SU-DHL-6 (cell line): ENCODE results near the gene ADAMTS4.

ENCODE experiments used
- H2AFZ ChIP-seq: fragments of 200-600 bp; sonication (generic); 2 replicates; pipeline ENCODE4 v1.6.1; 2014; ENCODE audit warnings: low read depth, mild to moderate bottlenecking, moderate library complexity, mixed read lengths, antibody characterized with exemption, low read length; ENCODE audit not compliant: severe bottlenecking
- H3F3A ChIP-seq: fragments of 200-600 bp; shearing (Covaris generic); 2 replicates; pipeline ENCODE4 v1.6.0; 2016; ENCODE audit warnings: antibody characterized with exemption, mild to moderate bottlenecking; ENCODE audit not compliant: insufficient read depth
- H3K27ac ChIP-seq: fragments of 200-600 bp; sonication (generic); 2 replicates; pipeline ENCODE4 v1.5.1; 2016; ENCODE audit warnings: low read depth, mild to moderate bottlenecking, low read length, moderate library complexity, mixed read lengths
- H3K27me3 ChIP-seq: fragments of 200-600 bp; sonication (generic), shearing (Covaris generic); 2 replicates; pipeline ENCODE4 v1.6.0; 2014; ENCODE audit warnings: mild to moderate bottlenecking, low read length
- H3K36me3 ChIP-seq: fragments of 200-600 bp; sonication (generic); 2 replicates; pipeline ENCODE4 v1.6.1; 2014; ENCODE audit warnings: mild to moderate bottlenecking, low read length, mixed read lengths
- H3K4me2 ChIP-seq: fragments of 300-600, 200-600 bp; shearing (Covaris generic), sonication (generic); 2 replicates; pipeline ENCODE4 v1.6.0; 2014; ENCODE audit warnings: low read length, low read depth, mild to moderate bottlenecking; ENCODE audit not compliant: poor library complexity, severe bottlenecking
- H3K4me3 ChIP-seq: fragments of 200-600 bp; sonication (generic); 2 replicates; pipeline ENCODE4 v1.5.1; 2014; ENCODE audit warnings: antibody characterized with exemption, low read length, mild to moderate bottlenecking, mixed read lengths; ENCODE audit not compliant: insufficient read depth, poor library complexity, severe bottlenecking
- H3K79me2 ChIP-seq: fragments of 200-600 bp; sonication (generic); 2 replicates; pipeline ENCODE4 v1.6.1; 2014; ENCODE audit warnings: mild to moderate bottlenecking, low read length, moderate library complexity; ENCODE audit not compliant: insufficient read depth
- H3K9ac ChIP-seq: fragments of 200-600 bp; sonication (generic); 2 replicates; pipeline ENCODE4 v1.7.0; 2014; ENCODE audit warnings: mild to moderate bottlenecking, low read length
- H3K9me2 ChIP-seq: fragments of 200-600 bp; sonication (generic); replicated peaks from 2 replicates; pipeline ENCODE4 v1.6.1; 2014; ENCODE audit warnings: low read length; ENCODE audit not compliant: insufficient read depth
- H3K9me3 ChIP-seq: fragments of 200-600 bp; sonication (generic); 2 replicates; pipeline ENCODE4 v1.6.1; 2014; ENCODE audit warnings: low read length, mixed read lengths; ENCODE audit not compliant: insufficient read depth
- H4K20me1 ChIP-seq: fragments of 200-600 bp; sonication (generic); 2 replicates; pipeline ENCODE4 v1.6.1; 2014; ENCODE audit warnings: low read depth, mild to moderate bottlenecking, antibody characterized with exemption, low read length, moderate library complexity, mixed read lengths
- EZH2phosphoT487 ChIP-seq: fragments of 200-600 bp; sonication (generic), shearing (Covaris generic); conservative IDR thresholded peaks from 2 replicates; pipeline ENCODE4 v1.6.1; 2018; ENCODE audit warnings: mild to moderate bottlenecking, antibody characterized with exemption, low read length, moderate library complexity, mixed read lengths
- TF ChIP-seq, protein P1 (sequence below): fragments of 200-600 bp; sonication (generic); IDR thresholded peaks from one replicate; pipeline ENCODE4 v1.5.1; 2017; ENCODE audit warnings: antibody characterized with exemption, mild to moderate bottlenecking, low read length, moderate library complexity; ENCODE audit not compliant: insufficient read depth, poor library complexity, severe bottlenecking

Gene ADAMTS4

DNA sequence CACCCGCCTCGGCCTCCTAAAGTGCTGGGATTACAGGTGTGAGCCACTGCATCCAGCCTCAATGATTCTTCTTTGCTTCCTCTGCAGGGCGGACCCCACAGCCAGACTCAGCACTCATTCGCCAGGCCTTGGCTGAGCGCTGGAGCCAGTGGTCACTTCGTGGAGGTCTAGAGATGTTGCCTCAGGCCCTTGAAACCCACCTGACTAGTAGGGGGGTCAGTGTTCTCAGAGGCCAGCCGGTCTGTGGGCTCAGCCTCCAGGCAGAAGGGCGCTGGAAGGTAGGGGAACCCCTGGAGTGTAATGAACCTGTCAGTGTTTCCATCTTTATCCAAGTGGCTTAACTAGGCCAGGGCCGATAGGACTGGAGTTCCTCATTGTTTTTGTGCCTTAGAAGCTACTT is 29.9 kb downstream of the ADAMTS4 start:
- H3K27me3 ChIP-seq, result no peaks in the 10 kb centered on the region
- no peak overlapping the region for H3K4me2 ChIP-seq
- H3K4me3 ChIP-seq, result no peak overlapping the region
- H3K9me2 ChIP-seq, result no peaks in the 10 kb centered on the region
- 0 out of 2 replicates have a peak, but pooled peaks cover 8% of the 10 kb centered on the region for H3F3A ChIP-seq
- H2AFZ ChIP-seq, result no peak overlapping the region
- H3K9ac ChIP-seq, result no peak overlapping the region
- no peak overlapping the region for H3K27ac ChIP-seq
- no peaks in the 10 kb centered on the region for H3K36me3 ChIP-seq
- H4K20me1 ChIP-seq, result no peaks in the 10 kb centered on the region
- no peak for TF ChIP-seq EZH2phosphoT487
- TF ChIP-seq, protein P1, sequence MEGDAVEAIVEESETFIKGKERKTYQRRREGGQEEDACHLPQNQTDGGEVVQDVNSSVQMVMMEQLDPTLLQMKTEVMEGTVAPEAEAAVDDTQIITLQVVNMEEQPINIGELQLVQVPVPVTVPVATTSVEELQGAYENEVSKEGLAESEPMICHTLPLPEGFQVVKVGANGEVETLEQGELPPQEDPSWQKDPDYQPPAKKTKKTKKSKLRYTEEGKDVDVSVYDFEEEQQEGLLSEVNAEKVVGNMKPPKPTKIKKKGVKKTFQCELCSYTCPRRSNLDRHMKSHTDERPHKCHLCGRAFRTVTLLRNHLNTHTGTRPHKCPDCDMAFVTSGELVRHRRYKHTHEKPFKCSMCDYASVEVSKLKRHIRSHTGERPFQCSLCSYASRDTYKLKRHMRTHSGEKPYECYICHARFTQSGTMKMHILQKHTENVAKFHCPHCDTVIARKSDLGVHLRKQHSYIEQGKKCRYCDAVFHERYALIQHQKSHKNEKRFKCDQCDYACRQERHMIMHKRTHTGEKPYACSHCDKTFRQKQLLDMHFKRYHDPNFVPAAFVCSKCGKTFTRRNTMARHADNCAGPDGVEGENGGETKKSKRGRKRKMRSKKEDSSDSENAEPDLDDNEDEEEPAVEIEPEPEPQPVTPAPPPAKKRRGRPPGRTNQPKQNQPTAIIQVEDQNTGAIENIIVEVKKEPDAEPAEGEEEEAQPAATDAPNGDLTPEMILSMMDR, result no peak
- H3K79me2 ChIP-seq, result no peaks in the 10 kb centered on the region; the same call in 1 of the 2 replicates
- H3K9me3 ChIP-seq, result no peaks in the 10 kb centered on the region

- Histone ChIP-seq H4K20me1 (no peaks in the 10 kb centered on the region), H3K79me2 (no peaks in the 10 kb centered on the region; the same call in 1 of the 2 replicates), H2AFZ (peak overlapping the region; percentile 69), H3K36me3 (no peaks in the 10 kb centered on the region), H3K9ac (peak overlapping the region; percentile 81), H3F3A (0 out of 2 replicates have a peak, but pooled peaks cover 8% of the 10 kb centered on the region), H3K27me3 (no peaks in the 10 kb centered on the region), H3K4me2 (peak overlapping the region; percentile 93), H3K9me2 (no peaks in the 10 kb centered on the region), H3K27ac (peak overlapping the region; percentile 42), H3K9me3 (no peaks in the 10 kb centered on the region), H3K4me3 (peak overlapping the region; percentile 78)
- no peak for TF ChIP-seq EZH2phosphoT487
- TF ChIP-seq, protein P1, result no peak
Observed at GRCh38 chr1:161166669-161167548, 31.9 kb downstream of the ADAMTS4 start.

- Histone ChIP-seq H3K9ac (peak within 1 kb of the TSS; percentile 81), H2AFZ (peak within 1 kb of the TSS; percentile 69), H3K27ac (peak within 1 kb of the TSS; percentile 42), H3K4me3 (peak within 1 kb of the TSS; percentile 78), H3F3A (0 out of 2 replicates have a peak, but pooled peaks cover 8% of the 10 kb centered on the region), H3K27me3 (no peaks in the 10 kb centered on the region), H3K4me2 (peak within 1 kb of the TSS; percentile 93), H3K9me3 (no peaks in the 10 kb centered on the region), H4K20me1 (no peaks in the 10 kb centered on the region), H3K36me3 (no peaks in the 10 kb centered on the region), H3K79me2 (no peaks in the 10 kb centered on the region; the same call in 1 of the 2 replicates), H3K9me2 (no peaks in the 10 kb centered on the region)
- TF ChIP-seq, protein P1, result peak; percentile 83
- TF ChIP-seq EZH2phosphoT487, result no peak
Observed at GRCh38 chr1:161165742-161166668, 32.8 kb downstream of the ADAMTS4 start, which contains the start of gene PPOX. TSS of gene PPOX (plus strand) at chr1:161166426. CDS start at chr1:161166848, 422 bp downstream.
